ENCODE data around the gene SDC1.

DNA sequence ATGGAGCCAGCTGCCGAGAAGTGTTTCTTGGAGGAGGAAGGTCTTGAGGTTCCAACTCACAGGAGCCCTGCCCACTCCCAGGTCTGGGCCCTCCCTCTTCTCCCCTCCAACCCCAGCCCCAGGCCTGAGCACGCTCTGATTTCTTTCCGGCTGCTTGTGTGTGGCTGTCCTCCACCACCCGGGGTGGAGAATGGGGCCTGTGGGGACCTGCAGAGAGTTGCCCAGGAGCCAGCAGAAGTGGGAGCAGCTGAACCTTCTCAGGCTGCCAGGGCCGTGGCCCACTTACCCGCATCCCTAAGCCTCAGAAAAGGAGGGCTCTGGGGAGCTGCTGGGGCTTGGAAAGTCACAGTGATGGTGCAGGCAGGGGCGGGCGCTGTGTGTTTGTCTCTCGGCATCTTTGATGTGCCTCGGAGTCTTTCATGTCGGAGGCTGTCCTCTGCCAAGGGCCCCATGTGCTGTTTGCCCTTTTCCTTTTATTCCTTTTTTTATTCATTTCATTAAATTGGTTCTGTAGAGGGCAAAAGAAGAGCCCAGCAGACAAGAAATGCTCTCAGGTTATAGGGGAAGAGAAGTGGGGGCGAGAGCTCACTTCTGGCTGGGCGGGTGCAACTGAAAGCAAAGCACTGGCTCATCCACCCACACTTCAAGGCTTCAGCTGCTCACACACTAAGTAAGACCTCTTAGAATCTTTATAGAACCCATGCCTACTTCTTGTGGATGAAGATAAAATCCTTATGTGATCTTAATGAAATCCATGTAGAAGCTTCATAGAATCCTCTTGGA lies 52.5 kb downstream of the SDC1 start:
- TF ChIP-seq, protein P1, sequence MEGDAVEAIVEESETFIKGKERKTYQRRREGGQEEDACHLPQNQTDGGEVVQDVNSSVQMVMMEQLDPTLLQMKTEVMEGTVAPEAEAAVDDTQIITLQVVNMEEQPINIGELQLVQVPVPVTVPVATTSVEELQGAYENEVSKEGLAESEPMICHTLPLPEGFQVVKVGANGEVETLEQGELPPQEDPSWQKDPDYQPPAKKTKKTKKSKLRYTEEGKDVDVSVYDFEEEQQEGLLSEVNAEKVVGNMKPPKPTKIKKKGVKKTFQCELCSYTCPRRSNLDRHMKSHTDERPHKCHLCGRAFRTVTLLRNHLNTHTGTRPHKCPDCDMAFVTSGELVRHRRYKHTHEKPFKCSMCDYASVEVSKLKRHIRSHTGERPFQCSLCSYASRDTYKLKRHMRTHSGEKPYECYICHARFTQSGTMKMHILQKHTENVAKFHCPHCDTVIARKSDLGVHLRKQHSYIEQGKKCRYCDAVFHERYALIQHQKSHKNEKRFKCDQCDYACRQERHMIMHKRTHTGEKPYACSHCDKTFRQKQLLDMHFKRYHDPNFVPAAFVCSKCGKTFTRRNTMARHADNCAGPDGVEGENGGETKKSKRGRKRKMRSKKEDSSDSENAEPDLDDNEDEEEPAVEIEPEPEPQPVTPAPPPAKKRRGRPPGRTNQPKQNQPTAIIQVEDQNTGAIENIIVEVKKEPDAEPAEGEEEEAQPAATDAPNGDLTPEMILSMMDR (IDR thresholded peaks at IDR 0.05; ENCODE audit: insufficient read depth, low read depth, low read length) = no peak
- no peak for TF ChIP-seq EZH2 (IDR thresholded peaks at IDR 0.05; ENCODE audit: insufficient read depth, low read length)

All from astrocyte (in vitro differentiated cells and primary cell).